GM23338 (cell line): Measurements from ENCODE around the gene PXDN. TPM values are rescaled to one million over a fixed set of nuclear protein-coding genes. Genes with fewer than 3 reads are reported as not detected.

ENCODE experiments used
- ATAC-seq: fragments of 200-7000 bp; cut with Tn5 transposase; 3 replicates; pipeline ENCODE4 v1.9.1; 2020
- DNase-seq: peaks from one replicate; pipeline ENCODE4 v3.0.0-alpha.2; 2015; ENCODE audit warnings: low spot score
- H2AFZ ChIP-seq: fragments of 200-600 bp; sonication (generic); 2 replicates; pipeline ENCODE4 v1.8.0; 2016; ENCODE audit warnings: antibody characterized with exemption, mild to moderate bottlenecking, moderate library complexity
- H3F3A ChIP-seq: fragments of 200-600 bp; sonication (generic); replicated peaks from 2 replicates; pipeline ENCODE4 v1.8.0; 2017; ENCODE audit warnings: antibody characterized with exemption, mixed run types, low read depth
- H3K27ac ChIP-seq: fragments of 200-600 bp; sonication (generic); 2 replicates; pipeline ENCODE4 v1.6.1; 2016; ENCODE audit warnings: low read depth
- H3K27me3 ChIP-seq: fragments of 200-600 bp; sonication (generic); 2 replicates; pipeline ENCODE4 v1.8.0; 2016; ENCODE audit warnings: mild to moderate bottlenecking, mixed run types, moderate library complexity; ENCODE audit not compliant: insufficient read depth
- H3K36me3 ChIP-seq: fragments of 200-600 bp; sonication (generic); 2 replicates; pipeline ENCODE4 v1.8.0; 2016; ENCODE audit warnings: mild to moderate bottlenecking; ENCODE audit not compliant: insufficient read depth
- H3K4me1 ChIP-seq: fragments of 200-600 bp; sonication (generic); 2 replicates; pipeline ENCODE4 v1.8.0; 2016; ENCODE audit warnings: mild to moderate bottlenecking, moderate library complexity; ENCODE audit not compliant: insufficient read depth
- H3K4me2 ChIP-seq: fragments of 200-600 bp; sonication (generic); 2 replicates; pipeline ENCODE4 v1.7.1; 2017; ENCODE audit warnings: mixed run types
- H3K4me3 ChIP-seq: fragments of 200-600 bp; sonication (generic); 2 replicates; pipeline ENCODE4 v1.6.1; 2016; ENCODE audit warnings: mixed run types
- H3K79me2 ChIP-seq: fragments of 200-600 bp; sonication (generic); replicated peaks from 2 replicates; pipeline ENCODE4 v1.8.0; 2017; ENCODE audit warnings: mild to moderate bottlenecking; ENCODE audit not compliant: insufficient read depth
- H3K9me2 ChIP-seq: fragments of 200-600 bp; sonication (generic); 2 replicates; pipeline ENCODE4 v1.8.0; 2017; ENCODE audit not compliant: insufficient read depth
- H4K20me1 ChIP-seq: fragments of 200-600 bp; sonication (generic); replicated peaks from 2 replicates; pipeline ENCODE4 v1.8.0; 2017; ENCODE audit warnings: mild to moderate bottlenecking; ENCODE audit not compliant: insufficient read depth
- H3K27ac Mint-ChIP-seq: 2 replicates; pipeline ENCODE4 v1.8.0; 2020; ENCODE audit warnings: inconsistent platforms, mild to moderate bottlenecking, moderate library complexity, mixed read lengths
- H3K27me3 Mint-ChIP-seq: 3 replicates; pipeline ENCODE4 v1.8.0; 2022; ENCODE audit warnings: low read depth, mild to moderate bottlenecking, moderate library complexity, mixed read lengths, inconsistent platforms; ENCODE audit not compliant: insufficient read depth, poor library complexity
- H3K36me3 Mint-ChIP-seq: 3 replicates; pipeline ENCODE4 v1.8.0; 2021; ENCODE audit warnings: low read depth, mild to moderate bottlenecking, inconsistent platforms, moderate library complexity, mixed read lengths
- H3K4me1 Mint-ChIP-seq: 3 replicates; pipeline ENCODE4 v1.8.0; 2020; ENCODE audit warnings: mild to moderate bottlenecking, inconsistent platforms, mixed read lengths
- H3K4me3 Mint-ChIP-seq: 3 replicates; pipeline ENCODE4 v1.8.0; 2021; ENCODE audit warnings: moderate library complexity, mild to moderate bottlenecking, inconsistent platforms, mixed read lengths
- H3K9me3 Mint-ChIP-seq: 3 replicates; pipeline ENCODE4 v1.8.0; 2020; ENCODE audit warnings: moderate library complexity, mild to moderate bottlenecking, inconsistent platforms, mixed read lengths
- CREB1 ChIP-seq: fragments of 250-450 bp; sonication (Bioruptor Pico); IDR thresholded peaks from 2 replicates; pipeline ENCODE4 v1.5.0; 2020; ENCODE audit warnings: low read depth, mild to moderate bottlenecking, moderate library complexity
- EZH2 ChIP-seq: fragments of 200-600 bp; sonication (generic); IDR thresholded peaks from one replicate; pipeline ENCODE4 v1.8.0; 2017; ENCODE audit warnings: antibody characterized with exemption, mild to moderate bottlenecking, low read depth; ENCODE audit not compliant: unreplicated experiment
- EZH2phosphoT487 ChIP-seq: fragments of 200-600 bp; sonication (generic); IDR thresholded peaks from one replicate; pipeline ENCODE4 v1.8.1; 2018; ENCODE audit warnings: antibody characterized with exemption; ENCODE audit not compliant: unreplicated experiment
- JUNB ChIP-seq: IDR thresholded peaks from one replicate; pipeline ENCODE4 v1.6.1; 2016; ENCODE audit warnings: antibody characterized with exemption; ENCODE audit not compliant: unreplicated experiment
- NANOG ChIP-seq: IDR thresholded peaks from 2 replicates; pipeline ENCODE4 v1.6.1; 2016; ENCODE audit warnings: antibody characterized with exemption, borderline replicate concordance
- POLR2AphosphoS5 ChIP-seq: IDR thresholded peaks from 2 replicates; pipeline ENCODE4 v1.6.1; 2016; ENCODE audit warnings: antibody characterized with exemption, low read depth
- STAT1 ChIP-seq: IDR thresholded peaks from one replicate; pipeline ENCODE4 v1.6.1; 2016; ENCODE audit warnings: antibody characterized with exemption; ENCODE audit not compliant: unreplicated experiment
- ZNF114 ChIP-seq: fragments of 250-450 bp; sonication (Bioruptor Pico); IDR thresholded peaks from 2 replicates; pipeline ENCODE4 v1.5.0; 2020; ENCODE audit warnings: mild to moderate bottlenecking, moderate library complexity
- ZNF331 ChIP-seq: fragments of 250-450 bp; sonication (Bioruptor Pico); IDR thresholded peaks from 2 replicates; pipeline ENCODE4 v1.5.0; 2020; ENCODE audit warnings: low read depth, mild to moderate bottlenecking, moderate library complexity
- polyA plus RNA-seq: library from polyadenylated mRNA; unstranded; fragments of >200 nt; fragmentation: Nextera tagmentation; extraction: Ambion mirVana; gene quantifications from 2 replicates; pipeline ENCODE4 v1.2.1, GENCODE V29; 2016
- total RNA-seq: library from RNA; depleted of rRNA; stranded (reverse); fragments of >200 nt; shearing (Covaris generic); gene quantifications from 2 replicates; pipeline ENCODE4 v1.2.3, GENCODE V29; 2014
- TF ChIP-seq, protein P1 (sequence below): IDR thresholded peaks from 2 replicates; pipeline ENCODE4 v1.6.1; 2016; ENCODE audit warnings: antibody characterized with exemption
- TF ChIP-seq, protein P2 (sequence below): fragments of 250-450 bp; sonication (Bioruptor Pico); IDR thresholded peaks from 2 replicates; pipeline ENCODE4 v1.5.0; 2020; ENCODE audit warnings: mild to moderate bottlenecking, moderate library complexity
- TF ChIP-seq, protein P3 (sequence below), 2 experiments: fragments of 200-600 bp in 1 of 2; sonication (generic) in 1 of 2; conservative IDR thresholded peaks; 2 replicates each; pipeline versions ENCODE4 v1.5.1 to v1.6.1; 2016 to 2017; ENCODE audit warnings: antibody characterized with exemption in 2 of 2, low read depth in 2 of 2, mild to moderate bottlenecking in 2 of 2, moderate library complexity in 1 of 2
- TF ChIP-seq, protein P4 (sequence below): IDR thresholded peaks from one replicate; pipeline ENCODE4 v1.6.1; 2018; ENCODE audit warnings: antibody characterized with exemption; ENCODE audit not compliant: unreplicated experiment

PXDN gene
- total and polyA plus RNA-seq, 2 experiments from 2014 or later, result 42.2 to 225 TPM

DNA sequence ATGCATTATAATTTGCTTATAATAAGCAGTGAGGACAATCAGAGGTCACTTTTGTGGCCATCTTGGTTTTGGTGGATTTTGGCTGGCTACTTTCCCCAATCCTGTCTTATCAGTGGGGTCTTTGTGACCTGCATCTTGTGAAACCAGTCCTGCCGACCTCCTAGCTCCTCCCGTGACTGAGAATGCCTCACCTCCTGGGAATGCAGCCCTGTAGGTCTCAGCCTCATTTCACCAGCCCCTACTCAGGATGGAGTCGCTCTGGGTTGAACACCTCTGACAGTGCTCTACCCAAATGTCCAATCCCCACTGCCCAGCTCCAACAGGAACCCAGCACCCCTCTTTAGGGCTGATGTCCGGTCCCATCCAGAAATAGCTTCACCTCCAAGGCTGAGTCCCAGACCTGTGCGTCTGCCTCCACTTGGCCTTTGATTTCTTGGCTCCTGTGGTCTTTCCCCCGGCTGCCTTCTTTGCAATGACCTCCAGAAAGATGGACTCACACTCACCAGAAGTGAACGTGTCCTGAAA is 31.3 kb upstream of the PXDN start:
- peaks cover 10% of the 10 kb centered on the region for H3K4me1 ChIP-seq
- no peaks in the 10 kb centered on the region for H3K9me2 ChIP-seq
- no peaks in the 10 kb centered on the region for H4K20me1 ChIP-seq
- no peak for DNase-seq
- H3K4me2 ChIP-seq, result no peak overlapping the region
- Mint-ChIP-seq H3K36me3 (no peaks in the 10 kb centered on the region; the same call in 2 of the 3 replicates), H3K4me3 (no peak overlapping the region), H3K4me1 (peaks cover 26% of the 10 kb centered on the region), H3K27me3 (peaks cover 2% of the 10 kb centered on the region), H3K27ac (no peak overlapping the region), H3K9me3 (no peaks in the 10 kb centered on the region)
- no peak overlapping the region for H3K4me3 ChIP-seq
- no peaks in the 10 kb centered on the region for H3K36me3 ChIP-seq
- H3K27me3 ChIP-seq, result no peaks in the 10 kb centered on the region
- ATAC-seq, result no peak
- no peaks in the 10 kb centered on the region for H3K79me2 ChIP-seq
- no peaks in the 10 kb centered on the region for H3F3A ChIP-seq
- no peak overlapping the region for H2AFZ ChIP-seq
- TF ChIP-seq, protein P1, sequence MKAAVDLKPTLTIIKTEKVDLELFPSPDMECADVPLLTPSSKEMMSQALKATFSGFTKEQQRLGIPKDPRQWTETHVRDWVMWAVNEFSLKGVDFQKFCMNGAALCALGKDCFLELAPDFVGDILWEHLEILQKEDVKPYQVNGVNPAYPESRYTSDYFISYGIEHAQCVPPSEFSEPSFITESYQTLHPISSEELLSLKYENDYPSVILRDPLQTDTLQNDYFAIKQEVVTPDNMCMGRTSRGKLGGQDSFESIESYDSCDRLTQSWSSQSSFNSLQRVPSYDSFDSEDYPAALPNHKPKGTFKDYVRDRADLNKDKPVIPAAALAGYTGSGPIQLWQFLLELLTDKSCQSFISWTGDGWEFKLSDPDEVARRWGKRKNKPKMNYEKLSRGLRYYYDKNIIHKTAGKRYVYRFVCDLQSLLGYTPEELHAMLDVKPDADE, result no peak
- TF ChIP-seq, protein P2, sequence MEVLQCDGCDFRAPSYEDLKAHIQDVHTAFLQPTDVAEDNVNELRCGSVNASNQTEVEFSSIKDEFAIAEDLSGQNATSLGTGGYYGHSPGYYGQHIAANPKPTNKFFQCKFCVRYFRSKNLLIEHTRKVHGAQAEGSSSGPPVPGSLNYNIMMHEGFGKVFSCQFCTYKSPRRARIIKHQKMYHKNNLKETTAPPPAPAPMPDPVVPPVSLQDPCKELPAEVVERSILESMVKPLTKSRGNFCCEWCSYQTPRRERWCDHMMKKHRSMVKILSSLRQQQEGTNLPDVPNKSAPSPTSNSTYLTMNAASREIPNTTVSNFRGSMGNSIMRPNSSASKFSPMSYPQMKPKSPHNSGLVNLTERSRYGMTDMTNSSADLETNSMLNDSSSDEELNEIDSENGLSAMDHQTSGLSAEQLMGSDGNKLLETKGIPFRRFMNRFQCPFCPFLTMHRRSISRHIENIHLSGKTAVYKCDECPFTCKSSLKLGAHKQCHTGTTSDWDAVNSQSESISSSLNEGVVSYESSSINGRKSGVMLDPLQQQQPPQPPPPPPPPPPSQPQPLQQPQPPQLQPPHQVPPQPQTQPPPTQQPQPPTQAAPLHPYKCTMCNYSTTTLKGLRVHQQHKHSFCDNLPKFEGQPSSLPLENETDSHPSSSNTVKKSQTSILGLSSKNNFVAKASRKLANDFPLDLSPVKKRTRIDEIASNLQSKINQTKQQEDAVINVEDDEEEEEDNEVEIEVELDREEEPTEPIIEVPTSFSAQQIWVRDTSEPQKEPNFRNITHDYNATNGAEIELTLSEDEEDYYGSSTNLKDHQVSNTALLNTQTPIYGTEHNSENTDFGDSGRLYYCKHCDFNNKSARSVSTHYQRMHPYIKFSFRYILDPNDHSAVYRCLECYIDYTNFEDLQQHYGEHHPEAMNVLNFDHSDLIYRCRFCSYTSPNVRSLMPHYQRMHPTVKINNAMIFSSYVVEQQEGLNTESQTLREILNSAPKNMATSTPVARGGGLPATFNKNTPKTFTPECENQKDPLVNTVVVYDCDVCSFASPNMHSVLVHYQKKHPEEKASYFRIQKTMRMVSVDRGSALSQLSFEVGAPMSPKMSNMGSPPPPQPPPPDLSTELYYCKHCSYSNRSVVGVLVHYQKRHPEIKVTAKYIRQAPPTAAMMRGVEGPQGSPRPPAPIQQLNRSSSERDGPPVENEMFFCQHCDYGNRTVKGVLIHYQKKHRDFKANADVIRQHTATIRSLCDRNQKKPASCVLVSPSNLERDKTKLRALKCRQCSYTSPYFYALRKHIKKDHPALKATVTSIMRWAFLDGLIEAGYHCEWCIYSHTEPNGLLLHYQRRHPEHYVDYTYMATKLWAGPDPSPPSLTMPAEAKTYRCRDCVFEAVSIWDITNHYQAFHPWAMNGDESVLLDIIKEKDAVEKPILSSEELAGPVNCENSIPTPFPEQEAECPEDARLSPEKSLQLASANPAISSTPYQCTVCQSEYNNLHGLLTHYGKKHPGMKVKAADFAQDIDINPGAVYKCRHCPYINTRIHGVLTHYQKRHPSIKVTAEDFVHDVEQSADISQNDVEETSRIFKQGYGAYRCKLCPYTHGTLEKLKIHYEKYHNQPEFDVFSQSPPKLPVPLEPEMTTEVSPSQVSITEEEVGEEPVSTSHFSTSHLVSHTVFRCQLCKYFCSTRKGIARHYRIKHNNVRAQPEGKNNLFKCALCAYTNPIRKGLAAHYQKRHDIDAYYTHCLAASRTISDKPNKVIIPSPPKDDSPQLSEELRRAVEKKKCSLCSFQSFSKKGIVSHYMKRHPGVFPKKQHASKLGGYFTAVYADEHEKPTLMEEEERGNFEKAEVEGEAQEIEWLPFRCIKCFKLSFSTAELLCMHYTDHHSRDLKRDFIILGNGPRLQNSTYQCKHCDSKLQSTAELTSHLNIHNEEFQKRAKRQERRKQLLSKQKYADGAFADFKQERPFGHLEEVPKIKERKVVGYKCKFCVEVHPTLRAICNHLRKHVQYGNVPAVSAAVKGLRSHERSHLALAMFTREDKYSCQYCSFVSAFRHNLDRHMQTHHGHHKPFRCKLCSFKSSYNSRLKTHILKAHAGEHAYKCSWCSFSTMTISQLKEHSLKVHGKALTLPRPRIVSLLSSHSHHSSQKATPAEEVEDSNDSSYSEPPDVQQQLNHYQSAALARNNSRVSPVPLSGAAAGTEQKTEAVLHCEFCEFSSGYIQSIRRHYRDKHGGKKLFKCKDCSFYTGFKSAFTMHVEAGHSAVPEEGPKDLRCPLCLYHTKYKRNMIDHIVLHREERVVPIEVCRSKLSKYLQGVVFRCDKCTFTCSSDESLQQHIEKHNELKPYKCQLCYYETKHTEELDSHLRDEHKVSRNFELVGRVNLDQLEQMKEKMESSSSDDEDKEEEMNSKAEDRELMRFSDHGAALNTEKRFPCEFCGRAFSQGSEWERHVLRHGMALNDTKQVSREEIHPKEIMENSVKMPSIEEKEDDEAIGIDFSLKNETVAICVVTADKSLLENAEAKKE (CRISPR knock-in tag), result no peak
- no peak for TF ChIP-seq CREB1
- TF ChIP-seq EZH2, result no peak
- TF ChIP-seq, protein P3, sequence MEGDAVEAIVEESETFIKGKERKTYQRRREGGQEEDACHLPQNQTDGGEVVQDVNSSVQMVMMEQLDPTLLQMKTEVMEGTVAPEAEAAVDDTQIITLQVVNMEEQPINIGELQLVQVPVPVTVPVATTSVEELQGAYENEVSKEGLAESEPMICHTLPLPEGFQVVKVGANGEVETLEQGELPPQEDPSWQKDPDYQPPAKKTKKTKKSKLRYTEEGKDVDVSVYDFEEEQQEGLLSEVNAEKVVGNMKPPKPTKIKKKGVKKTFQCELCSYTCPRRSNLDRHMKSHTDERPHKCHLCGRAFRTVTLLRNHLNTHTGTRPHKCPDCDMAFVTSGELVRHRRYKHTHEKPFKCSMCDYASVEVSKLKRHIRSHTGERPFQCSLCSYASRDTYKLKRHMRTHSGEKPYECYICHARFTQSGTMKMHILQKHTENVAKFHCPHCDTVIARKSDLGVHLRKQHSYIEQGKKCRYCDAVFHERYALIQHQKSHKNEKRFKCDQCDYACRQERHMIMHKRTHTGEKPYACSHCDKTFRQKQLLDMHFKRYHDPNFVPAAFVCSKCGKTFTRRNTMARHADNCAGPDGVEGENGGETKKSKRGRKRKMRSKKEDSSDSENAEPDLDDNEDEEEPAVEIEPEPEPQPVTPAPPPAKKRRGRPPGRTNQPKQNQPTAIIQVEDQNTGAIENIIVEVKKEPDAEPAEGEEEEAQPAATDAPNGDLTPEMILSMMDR (conservative IDR thresholded peaks at IDR 0.05; ENCODE audit: low read depth in 2 of 2), result no peak
- TF ChIP-seq JUNB, result no peak
- TF ChIP-seq, protein P4, sequence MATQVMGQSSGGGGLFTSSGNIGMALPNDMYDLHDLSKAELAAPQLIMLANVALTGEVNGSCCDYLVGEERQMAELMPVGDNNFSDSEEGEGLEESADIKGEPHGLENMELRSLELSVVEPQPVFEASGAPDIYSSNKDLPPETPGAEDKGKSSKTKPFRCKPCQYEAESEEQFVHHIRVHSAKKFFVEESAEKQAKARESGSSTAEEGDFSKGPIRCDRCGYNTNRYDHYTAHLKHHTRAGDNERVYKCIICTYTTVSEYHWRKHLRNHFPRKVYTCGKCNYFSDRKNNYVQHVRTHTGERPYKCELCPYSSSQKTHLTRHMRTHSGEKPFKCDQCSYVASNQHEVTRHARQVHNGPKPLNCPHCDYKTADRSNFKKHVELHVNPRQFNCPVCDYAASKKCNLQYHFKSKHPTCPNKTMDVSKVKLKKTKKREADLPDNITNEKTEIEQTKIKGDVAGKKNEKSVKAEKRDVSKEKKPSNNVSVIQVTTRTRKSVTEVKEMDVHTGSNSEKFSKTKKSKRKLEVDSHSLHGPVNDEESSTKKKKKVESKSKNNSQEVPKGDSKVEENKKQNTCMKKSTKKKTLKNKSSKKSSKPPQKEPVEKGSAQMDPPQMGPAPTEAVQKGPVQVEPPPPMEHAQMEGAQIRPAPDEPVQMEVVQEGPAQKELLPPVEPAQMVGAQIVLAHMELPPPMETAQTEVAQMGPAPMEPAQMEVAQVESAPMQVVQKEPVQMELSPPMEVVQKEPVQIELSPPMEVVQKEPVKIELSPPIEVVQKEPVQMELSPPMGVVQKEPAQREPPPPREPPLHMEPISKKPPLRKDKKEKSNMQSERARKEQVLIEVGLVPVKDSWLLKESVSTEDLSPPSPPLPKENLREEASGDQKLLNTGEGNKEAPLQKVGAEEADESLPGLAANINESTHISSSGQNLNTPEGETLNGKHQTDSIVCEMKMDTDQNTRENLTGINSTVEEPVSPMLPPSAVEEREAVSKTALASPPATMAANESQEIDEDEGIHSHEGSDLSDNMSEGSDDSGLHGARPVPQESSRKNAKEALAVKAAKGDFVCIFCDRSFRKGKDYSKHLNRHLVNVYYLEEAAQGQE, result no peak
- TF ChIP-seq ZNF331, result no peak
- no peak for TF ChIP-seq NANOG
- TF ChIP-seq POLR2AphosphoS5, result no peak
- TF ChIP-seq STAT1, result no peak
- no peak for TF ChIP-seq EZH2phosphoT487
- TF ChIP-seq ZNF114 (CRISPR knock-in tag), result no peak
- H3K27ac ChIP-seq, result no peak overlapping the region
